MG63 (cell line): ENCODE data around the gene TFB2M. TPM values are rescaled to one million over a fixed set of nuclear protein-coding genes. Genes with fewer than 3 reads are reported as not detected.
A peak's percentile ranks its signal among the peaks of the same experiment; 100 is the strongest.

ENCODE experiments used
- DNase-seq: peaks from one replicate; pipeline ENCODE4 v3.0.0-alpha.2; 2020
- H3K27me3 ChIP-seq: fragments of 250-450 bp; sonication (Bioruptor Pico); 2 replicates; pipeline ENCODE4 v1.5.1; 2020; ENCODE audit warnings: mild to moderate bottlenecking, moderate library complexity
- H3K36me3 ChIP-seq: fragments of 250-450 bp; sonication (Bioruptor Pico); 2 replicates; pipeline ENCODE4 v1.5.1; 2020; ENCODE audit warnings: mild to moderate bottlenecking, moderate library complexity
- H3K4me3 ChIP-seq: fragments of 250-450 bp; sonication (Bioruptor Pico); 2 replicates; pipeline ENCODE4 v1.5.1; 2020; ENCODE audit warnings: mild to moderate bottlenecking, moderate library complexity
- H3K9me3 ChIP-seq: fragments of 250-450 bp; sonication (Bioruptor Pico); 2 replicates; pipeline ENCODE4 v1.5.1; 2020; ENCODE audit warnings: mild to moderate bottlenecking, moderate library complexity
- total RNA-seq: library from RNA; depleted of rRNA; stranded (reverse); fragments of >200 nt; shearing (Covaris generic); gene quantifications from 2 replicates; pipeline ENCODE4 v1.2.3, GENCODE V29; 2014; ENCODE audit warnings: low replicate concordance; rRNA removed

Gene TFB2M
- total RNA-seq, 1 experiment from 2014 or later = 10.9 TPM

DNA sequence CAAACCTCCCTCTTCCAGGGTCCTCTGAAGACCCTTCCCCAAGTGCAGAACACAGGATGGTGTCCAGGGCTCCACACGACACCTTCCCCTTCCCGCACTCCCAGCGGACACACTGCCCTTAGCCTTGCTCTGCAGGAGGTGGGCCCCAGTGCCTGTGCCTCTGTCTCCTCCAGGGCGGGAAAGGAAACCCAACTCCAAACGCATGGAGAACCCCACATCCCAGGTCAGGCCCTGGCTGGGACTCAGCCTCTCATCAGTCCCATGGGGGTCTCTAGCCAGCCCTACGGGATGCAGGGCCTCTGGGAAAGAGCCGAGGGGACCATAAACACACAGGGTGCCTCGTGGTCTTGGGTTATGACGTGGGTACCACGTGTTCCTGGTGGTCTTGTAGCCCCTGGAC, 53.4 kb downstream of the TFB2M start:
- no peak for DNase-seq
- no peak overlapping the region for H3K4me3 ChIP-seq
- peaks cover 23% of the 10 kb centered on the region for H3K9me3 ChIP-seq
- no peaks in the 10 kb centered on the region for H3K36me3 ChIP-seq
- no peaks in the 10 kb centered on the region for H3K27me3 ChIP-seq

DNA sequence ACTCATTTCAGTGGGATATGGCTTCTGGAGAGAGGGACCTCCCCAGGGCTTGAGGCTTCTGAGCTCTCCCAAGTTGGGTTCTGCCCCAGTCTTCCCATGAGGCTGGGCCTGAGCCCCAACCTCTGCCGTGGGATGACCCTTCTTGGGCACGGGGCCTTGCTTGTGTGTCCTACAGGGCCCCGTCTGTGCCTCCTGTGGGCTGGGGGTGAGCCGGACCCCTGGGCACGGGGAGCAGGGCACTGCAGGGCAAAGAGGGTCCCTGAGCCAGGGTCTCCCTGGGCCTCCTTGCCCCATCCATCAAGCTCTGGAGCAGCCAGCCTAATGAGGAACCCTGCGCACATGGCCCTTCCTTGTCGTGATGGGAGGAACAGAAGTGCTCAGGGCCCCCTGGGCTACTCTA, 53.8 kb downstream of the TFB2M start:
- no peak for DNase-seq
- Histone ChIP-seq H3K27me3 (no peaks in the 10 kb centered on the region), H3K4me3 (no peak overlapping the region), H3K9me3 (peaks cover 23% of the 10 kb centered on the region), H3K36me3 (no peaks in the 10 kb centered on the region)

DNA sequence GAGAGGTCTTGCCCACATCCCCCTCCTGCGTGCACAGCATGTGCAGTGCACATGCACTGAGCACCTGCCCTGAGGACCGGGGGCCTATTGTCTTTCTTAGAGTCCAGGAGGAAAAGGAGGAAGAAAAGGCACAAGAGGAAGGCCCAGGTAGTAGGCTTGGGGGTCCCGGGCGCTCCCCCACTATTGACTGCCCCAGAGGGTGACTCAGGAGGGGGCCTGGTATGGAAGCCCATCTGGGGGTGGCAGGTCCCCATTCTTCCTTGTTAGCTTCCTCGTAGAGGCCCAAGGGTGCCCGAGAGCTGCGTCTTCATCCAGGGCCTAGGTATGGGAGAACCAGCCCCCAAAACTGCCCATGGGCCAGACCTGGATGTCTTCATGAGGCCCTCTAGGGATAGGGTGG, 54.9 kb downstream of the TFB2M start:
- no peak overlapping the region for H3K4me3 ChIP-seq
- H3K27me3 ChIP-seq = no peaks in the 10 kb centered on the region
- no peak for DNase-seq
- peaks cover 21% of the 10 kb centered on the region for H3K9me3 ChIP-seq
- H3K36me3 ChIP-seq = no peaks in the 10 kb centered on the region

DNA sequence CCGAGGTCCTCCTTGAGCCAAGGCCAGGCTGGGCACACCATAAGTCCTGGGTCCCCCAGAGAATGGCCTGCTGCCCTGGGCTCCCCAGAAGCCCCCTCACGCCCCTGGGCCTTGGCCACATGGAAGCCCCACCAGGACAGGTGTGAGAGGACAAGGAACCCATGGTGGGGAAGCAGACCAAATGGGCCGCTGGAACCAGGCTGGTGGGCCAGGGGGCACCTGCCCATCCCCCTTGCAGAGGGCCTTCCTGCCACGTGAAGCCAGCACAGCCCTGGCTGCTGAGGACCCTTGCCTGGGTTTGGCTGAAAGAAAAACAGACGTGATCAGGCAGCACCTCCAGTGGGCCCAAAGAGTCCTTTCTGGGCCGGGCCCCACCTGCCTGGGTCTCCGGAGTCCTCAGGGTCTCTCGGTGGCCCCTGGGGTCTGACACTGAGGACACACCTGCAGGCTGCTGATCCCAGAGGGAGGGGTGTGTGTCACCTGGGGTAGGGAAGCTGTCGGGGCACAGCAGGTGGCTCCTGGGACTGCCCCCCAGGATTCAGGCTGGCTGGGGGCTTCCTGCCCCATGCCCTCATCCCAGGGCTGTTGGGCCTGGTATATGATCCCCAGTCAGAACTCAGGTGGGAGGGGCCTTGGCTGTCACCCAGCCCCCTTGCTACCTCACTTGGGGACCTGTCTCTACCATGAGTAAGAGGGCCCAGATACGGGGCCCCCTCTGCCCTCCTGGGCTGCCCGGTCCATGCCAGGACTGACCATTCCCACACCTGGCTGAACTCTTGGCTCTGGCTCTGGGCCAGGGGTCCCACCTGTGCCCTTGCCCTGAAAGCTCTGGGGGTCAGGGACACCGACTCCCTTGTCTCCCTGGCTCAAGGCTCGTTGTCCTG, 55.7 kb downstream of the TFB2M start:
- no peaks in the 10 kb centered on the region for H3K27me3 ChIP-seq
- no peak overlapping the region for H3K4me3 ChIP-seq
- peaks cover 13% of the 10 kb centered on the region for H3K9me3 ChIP-seq
- no peaks in the 10 kb centered on the region for H3K36me3 ChIP-seq
- no peak for DNase-seq

DNA sequence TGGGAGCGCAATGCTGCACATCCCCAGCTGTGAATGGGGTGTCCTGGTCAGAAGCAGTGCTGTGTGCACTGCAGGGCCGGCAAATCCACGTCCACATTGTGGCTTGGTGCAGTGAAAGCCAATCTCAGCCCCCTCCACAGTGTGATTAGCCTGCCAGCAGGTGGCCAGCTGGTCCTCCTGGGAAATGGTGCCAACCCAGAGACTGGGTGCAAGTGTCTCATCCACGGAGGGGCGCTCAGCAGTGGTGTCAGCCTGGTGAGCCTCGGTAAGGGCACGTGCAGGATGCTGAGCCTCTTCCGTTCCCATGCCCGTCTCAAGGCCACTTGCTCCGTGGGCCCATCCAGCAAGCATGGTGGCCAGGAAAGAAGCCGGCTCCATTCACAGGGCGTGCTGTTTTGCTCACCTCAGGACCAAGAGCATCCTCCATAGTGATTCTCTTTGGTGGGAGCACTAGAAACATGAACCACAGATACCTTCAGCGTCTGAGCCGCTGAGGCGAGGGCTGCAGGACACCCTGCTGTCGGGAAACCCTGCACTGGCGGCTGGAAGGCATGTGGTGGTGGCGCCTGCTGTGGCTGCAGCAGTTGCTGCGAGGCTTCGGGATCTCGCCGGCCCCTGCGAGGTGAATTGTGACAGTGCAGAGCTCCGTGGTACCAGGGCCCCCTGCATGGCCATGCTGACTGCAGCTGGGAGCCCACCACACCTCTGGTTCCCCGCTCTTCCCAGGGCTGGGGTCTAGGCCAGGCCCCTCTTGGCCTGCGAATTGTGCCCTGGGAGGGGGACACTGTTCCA, 57.0 kb downstream of the TFB2M start:
- Histone ChIP-seq H3K4me3 (no peak overlapping the region), H3K27me3 (no peaks in the 10 kb centered on the region), H3K36me3 (no peaks in the 10 kb centered on the region), H3K9me3 (no peaks in the 10 kb centered on the region)
- no peak for DNase-seq

DNA sequence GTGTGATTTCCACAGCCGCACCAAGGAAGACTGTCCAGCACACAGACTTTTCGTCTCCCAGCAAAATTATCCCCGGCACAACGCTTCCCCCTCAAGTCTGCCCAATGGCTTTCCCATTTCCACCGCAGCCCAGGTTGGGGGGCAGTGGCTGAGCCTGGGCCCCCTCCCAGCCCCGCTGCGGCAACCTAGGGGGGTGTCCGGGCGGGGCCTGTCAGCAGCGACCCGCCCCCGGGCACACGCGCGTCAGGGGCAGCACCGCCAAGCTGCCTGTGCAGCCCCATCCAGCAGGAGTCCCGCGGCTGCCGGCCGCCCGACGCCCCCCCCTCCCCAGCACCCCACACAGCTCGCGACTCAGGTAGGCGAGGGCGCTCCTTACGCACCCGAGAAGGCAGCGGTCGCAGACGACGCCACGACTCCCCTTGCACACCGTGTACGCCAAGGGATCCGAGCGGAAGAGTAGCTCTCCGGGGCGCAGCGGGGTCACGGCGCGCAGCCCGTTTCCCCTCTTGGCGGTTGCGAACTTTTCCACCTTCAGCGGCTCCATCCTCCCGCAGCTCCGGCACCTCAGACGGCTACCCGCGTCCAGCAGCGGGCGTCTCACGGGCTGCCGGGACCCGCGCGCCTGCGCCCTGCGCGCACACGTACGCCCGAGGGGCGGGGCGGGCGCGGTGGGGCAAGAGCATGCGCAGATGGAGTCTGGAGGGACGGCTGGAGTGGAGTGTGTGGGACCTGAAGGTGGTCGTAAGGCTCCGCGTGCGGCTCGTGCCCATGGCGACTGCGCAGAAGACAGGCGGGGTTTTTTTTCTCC, 59.2 kb downstream of the TFB2M start, which contains the start of gene SMYD3:
SMYD3 (minus strand) TSS at position 606 of the 808 bp plus-strand sequence.
- DNase-seq = peak; percentile 82
- Histone ChIP-seq H3K36me3 (no peaks in the 10 kb centered on the region), H3K4me3 (peak within 1 kb of the TSS; percentile 82), H3K27me3 (no peaks in the 10 kb centered on the region), H3K9me3 (no peaks in the 10 kb centered on the region)

DNA sequence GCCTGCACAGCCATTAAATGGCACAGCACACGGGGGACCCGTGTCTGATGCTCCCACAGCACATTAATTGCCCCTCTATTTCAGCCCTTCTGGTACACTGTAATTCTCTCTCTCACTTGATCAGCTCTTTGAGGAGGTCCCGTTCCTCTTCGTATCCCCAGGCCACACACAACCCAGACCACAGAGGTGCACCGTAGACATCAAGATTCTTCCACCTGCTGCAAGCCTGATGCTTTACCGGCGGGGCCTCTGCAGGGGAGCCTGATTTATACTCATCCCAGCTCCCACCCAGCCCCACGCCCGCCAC, 59.7 kb downstream of the TFB2M start:
- Histone ChIP-seq H3K9me3 (peaks cover 2% of the 10 kb centered on the region; the same call in 1 of the 2 replicates), H3K27me3 (no peaks in the 10 kb centered on the region), H3K36me3 (no peaks in the 10 kb centered on the region), H3K4me3 (peak overlapping the region; percentile 82)
- no peak for DNase-seq

DNA sequence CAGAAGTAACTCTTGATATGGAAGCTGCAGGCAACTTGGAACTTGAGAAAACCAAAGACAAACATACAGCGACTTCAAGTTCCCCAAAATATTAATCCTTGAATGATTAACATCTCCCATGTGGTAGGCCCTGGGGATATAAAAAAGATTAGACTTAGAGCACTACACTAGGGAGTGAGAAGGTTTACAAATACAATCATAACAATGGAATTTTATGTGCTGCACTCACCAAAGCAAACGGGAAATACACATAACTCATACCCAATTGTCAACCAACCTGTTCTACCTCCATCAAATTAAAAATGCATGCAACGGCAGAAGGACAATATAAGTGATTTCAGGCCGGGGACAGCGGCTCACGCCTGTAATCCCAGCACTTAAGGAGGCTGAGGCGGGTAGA, 62.7 kb downstream of the TFB2M start:
- H3K4me3 ChIP-seq = no peak overlapping the region
- DNase-seq = no peak
- no peaks in the 10 kb centered on the region for H3K36me3 ChIP-seq
- no peaks in the 10 kb centered on the region for H3K27me3 ChIP-seq
- peaks cover 2% of the 10 kb centered on the region; the same call in 1 of the 2 replicates for H3K9me3 ChIP-seq

DNA sequence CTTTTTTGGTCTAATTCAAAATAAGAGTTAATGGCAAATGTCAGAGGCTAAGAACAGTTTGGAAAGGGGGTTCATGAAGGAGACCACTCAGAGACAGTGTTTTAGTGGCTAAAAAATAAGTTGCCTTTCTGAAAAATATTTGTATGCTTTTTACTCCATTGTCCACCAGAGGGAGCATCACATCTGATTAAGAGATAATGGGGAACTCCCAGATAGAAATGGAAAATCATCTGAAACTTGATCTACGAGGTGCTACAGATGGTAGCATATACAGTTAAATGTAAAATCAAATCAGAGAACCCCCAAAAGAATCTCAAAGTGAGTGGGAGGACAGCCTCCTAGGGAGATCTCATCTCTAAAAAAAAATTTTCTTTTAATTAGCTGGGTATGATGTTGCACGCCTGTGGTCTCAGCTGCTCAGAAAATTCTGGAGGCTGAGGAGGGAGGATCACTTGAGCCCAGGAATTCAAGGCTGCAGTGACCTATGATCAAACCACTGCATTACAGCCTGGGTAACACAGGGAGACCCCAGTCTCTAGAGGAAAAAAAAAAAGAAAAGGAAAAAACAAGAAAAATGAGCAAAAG, 68.6 kb downstream of the TFB2M start:
- H3K9me3 ChIP-seq = peaks cover 2% of the 10 kb centered on the region; the same call in 1 of the 2 replicates
- H3K4me3 ChIP-seq = no peak overlapping the region
- H3K27me3 ChIP-seq = no peaks in the 10 kb centered on the region
- DNase-seq = no peak
- H3K36me3 ChIP-seq = no peaks in the 10 kb centered on the region

DNA sequence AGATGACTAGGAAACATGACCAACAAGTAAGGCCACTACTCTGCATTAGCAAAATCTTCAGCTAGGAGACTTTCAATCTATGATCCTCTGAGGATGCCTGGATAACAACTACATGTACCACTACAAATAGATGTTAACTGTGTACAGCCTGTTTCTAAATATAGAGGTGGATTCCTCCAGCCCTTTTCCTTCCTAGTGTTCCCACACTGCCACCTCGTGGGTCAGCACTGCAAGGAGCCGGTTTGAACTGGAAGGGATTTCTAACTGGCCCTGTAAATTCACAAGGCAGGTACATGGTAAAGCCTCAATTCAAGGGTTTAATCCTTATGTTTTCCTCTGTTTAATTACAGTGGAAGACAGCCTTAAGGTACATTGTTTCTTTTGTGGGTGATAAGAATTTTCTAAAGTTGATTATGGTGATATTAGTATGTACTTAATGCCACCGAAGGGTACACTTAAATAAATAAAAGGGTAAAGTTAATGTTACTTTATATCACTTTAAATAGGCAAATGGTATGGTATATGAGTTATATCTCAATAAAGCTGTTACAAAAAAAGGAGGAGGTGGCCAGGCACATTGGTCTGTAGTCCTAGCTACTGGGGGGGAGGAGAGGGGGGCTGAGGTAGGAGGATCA, 73.3 kb downstream of the TFB2M start:
- no peaks in the 10 kb centered on the region for H3K9me3 ChIP-seq
- peak; percentile 59 for DNase-seq
- no peaks in the 10 kb centered on the region for H3K27me3 ChIP-seq
- H3K36me3 ChIP-seq = no peaks in the 10 kb centered on the region
- H3K4me3 ChIP-seq = no peak overlapping the region

DNA sequence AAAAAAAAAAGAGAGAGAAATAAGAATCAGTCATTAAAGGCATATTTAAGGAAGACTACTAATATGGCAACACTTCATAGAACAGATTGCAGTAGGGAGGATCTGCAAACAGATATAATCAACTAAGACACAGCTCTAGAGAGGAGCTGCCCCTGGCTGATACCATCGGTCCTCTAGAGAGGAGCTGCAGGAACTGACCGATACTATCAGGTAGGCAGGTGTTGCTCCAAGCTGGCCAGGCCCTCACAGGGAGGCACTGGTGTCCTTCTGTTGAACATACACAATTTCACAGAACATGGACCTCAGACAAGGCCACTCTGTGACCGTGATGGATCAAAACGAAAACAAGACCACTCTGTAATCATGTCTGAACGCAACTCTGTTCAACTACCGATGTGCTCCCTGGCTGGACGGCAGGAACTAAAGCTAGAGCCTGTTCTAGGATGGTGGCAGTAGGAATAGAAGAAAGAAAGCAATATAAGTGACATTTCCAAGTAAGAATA, 74.5 kb downstream of the TFB2M start:
- H3K27me3 ChIP-seq = no peaks in the 10 kb centered on the region
- no peak for DNase-seq
- no peaks in the 10 kb centered on the region for H3K9me3 ChIP-seq
- H3K36me3 ChIP-seq = no peaks in the 10 kb centered on the region
- H3K4me3 ChIP-seq = no peak overlapping the region

Other genes with a start within 250 kb of the TFB2M start
- 33.3 and 46.6 TPM in 2 replicates for gene SMYD3, start 59.0 kb downstream of the TFB2M start, total RNA-seq
- 10.5 and 11.2 TPM in 2 replicates for gene CNST, start 195 bp upstream of the TFB2M start, total RNA-seq
- 51.1 and 76.6 TPM in 2 replicates for gene SCCPDH, start 158.1 kb upstream of the TFB2M start, total RNA-seq